Activated CD8-positive, alpha-beta memory T cell treated with anti-CD3 and anti-CD28 coated beads for 1 hour (primary cell): Measurements from ENCODE around the gene NSF.
"Not testable (repeated sequence)": the region's sequence is repeated elsewhere in the genome, so short reads cannot be mapped to it uniquely, and the experiment has no call there.

Experiments
- DNase-seq, 2 donors: peaks; one replicate each; pipeline ENCODE4 v3.0.0-alpha.2; 2020; ENCODE audit warnings: low read depth in 1 of 2; ENCODE audit errors: extremely low read depth in 1 of 2

The NSF gene

GRCh38 chr17:46772475-46773220, 182.2 kb downstream of the NSF start:
- no peak for DNase-seq

- DNase-seq, result no peak
Observed at GRCh38 chr17:46773221-46773605, 182.7 kb downstream of the NSF start.

GRCh38 chr17:46773676-46774075, 183.2 kb downstream of the NSF start:
- no peak for DNase-seq

- no peak for DNase-seq
Observed at GRCh38 chr17:46774108-46774737, 183.8 kb downstream of the NSF start.

- DNase-seq, result no peak
Observed at GRCh38 chr17:46776298-46777005, 186.0 kb downstream of the NSF start.

- no peak for DNase-seq
Observed at GRCh38 chr17:46777943-46778915, 187.8 kb downstream of the NSF start.

- no peak for DNase-seq
Observed at GRCh38 chr17:46780003-46780373, 189.5 kb downstream of the NSF start.

GRCh38 chr17:46782250-46782953, 191.9 kb downstream of the NSF start:
- no peak for DNase-seq

- DNase-seq, result no peak
Observed at GRCh38 chr17:46783031-46783593, 192.6 kb downstream of the NSF start.

- no peak for DNase-seq
Observed at GRCh38 chr17:46785696-46786095, 195.2 kb downstream of the NSF start.

GRCh38 chr17:46787478-46787877, 197.0 kb downstream of the NSF start:
- DNase-seq, result no peak

- DNase-seq, result no peak
Observed at GRCh38 chr17:46788300-46788699, 197.8 kb downstream of the NSF start.

GRCh38 chr17:46788796-46789195, 198.3 kb downstream of the NSF start:
- DNase-seq, result no peak

- DNase-seq, result no peak
Observed at GRCh38 chr17:46789610-46790009, 199.1 kb downstream of the NSF start.

GRCh38 chr17:46790216-46790615, 199.7 kb downstream of the NSF start:
- DNase-seq, result no peak

- DNase-seq, result no peak
Observed at GRCh38 chr17:46791531-46791930, 201.1 kb downstream of the NSF start.

- no peak for DNase-seq
Observed at GRCh38 chr17:46792071-46792470, 201.6 kb downstream of the NSF start.

GRCh38 chr17:46793023-46793422, 202.6 kb downstream of the NSF start:
- DNase-seq, result not testable (repeated sequence)

- DNase-seq, result no peak
Observed at GRCh38 chr17:46793541-46793940, 203.1 kb downstream of the NSF start.

- DNase-seq, result no peak
Observed at GRCh38 chr17:46794318-46794717, 203.8 kb downstream of the NSF start.
